MM.1S (cell line): ENCODE data around the gene ATXN1.

Experiments used
- DNase-seq: peaks from one replicate; pipeline ENCODE4 v3.0.0-alpha.2; 2015
- H2AFZ ChIP-seq: fragments of 300-600 bp; sonication (generic); 2 replicates; pipeline ENCODE4 v1.6.0; 2016; ENCODE audit warnings: antibody characterized with exemption, low read length
- H3F3A ChIP-seq: fragments of 300-600 bp; sonication (generic); 2 replicates; pipeline ENCODE4 v1.6.1; 2016; ENCODE audit warnings: mild to moderate bottlenecking, antibody characterized with exemption, low read length, moderate library complexity, mixed read lengths; ENCODE audit not compliant: insufficient read depth
- H3K27ac ChIP-seq: fragments of 300-600 bp; sonication (generic); 2 replicates; pipeline ENCODE4 v1.5.1; 2016; ENCODE audit warnings: mild to moderate bottlenecking, low read length
- H3K27me3 ChIP-seq: fragments of 300-600 bp; sonication (generic); replicated peaks from 2 replicates; pipeline ENCODE4 v1.6.0; 2016; ENCODE audit warnings: low read length; ENCODE audit not compliant: insufficient read depth
- H3K36me3 ChIP-seq: fragments of 300-600 bp; sonication (generic); replicated peaks from 2 replicates; pipeline ENCODE4 v1.6.1; 2016; ENCODE audit warnings: mild to moderate bottlenecking, low read length, mixed read lengths; ENCODE audit not compliant: insufficient read depth
- H3K4me1 ChIP-seq: fragments of 300-600 bp; sonication (generic); 2 replicates; pipeline ENCODE4 v1.6.1; 2016; ENCODE audit warnings: low read length, mixed read lengths
- H3K4me2 ChIP-seq: fragments of 300-600 bp; sonication (generic); 2 replicates; pipeline ENCODE4 v1.6.0; 2016; ENCODE audit warnings: low read depth, low read length
- H3K4me3 ChIP-seq: fragments of 300-600 bp; sonication (generic); 2 replicates; pipeline ENCODE4 v1.5.1; 2016; ENCODE audit warnings: low read length, mixed read lengths
- H3K79me2 ChIP-seq: fragments of 300-600 bp; sonication (generic); 2 replicates; pipeline ENCODE4 v1.6.1; 2016; ENCODE audit warnings: mixed run types, low read length, mixed read lengths
- H3K9ac ChIP-seq: fragments of 300-600 bp; sonication (generic); 2 replicates; pipeline ENCODE4 v1.6.1; 2016; ENCODE audit warnings: low read length, mixed read lengths
- H3K9me2 ChIP-seq: fragments of 300-600 bp; sonication (generic); replicated peaks from 2 replicates; pipeline ENCODE4 v1.6.1; 2016; ENCODE audit warnings: mild to moderate bottlenecking, low read length, mixed read lengths; ENCODE audit not compliant: insufficient read depth
- H3K9me3 ChIP-seq: fragments of 300-600 bp; sonication (generic); replicated peaks from 2 replicates; pipeline ENCODE4 v1.6.1; 2016; ENCODE audit warnings: mild to moderate bottlenecking, low read length, mixed read lengths; ENCODE audit not compliant: insufficient read depth
- H4K20me1 ChIP-seq: fragments of 300-600 bp; sonication (generic); 2 replicates; pipeline ENCODE4 v1.6.1; 2016; ENCODE audit warnings: mild to moderate bottlenecking, low read length, moderate library complexity, mixed read lengths; ENCODE audit not compliant: insufficient read depth
- CTCF ChIP-seq: fragments of 300-600 bp; sonication (generic); IDR thresholded peaks from 2 replicates; pipeline ENCODE4 v1.5.1; 2016; ENCODE audit warnings: antibody characterized with exemption, low read length, mixed read lengths
- EZH2 ChIP-seq: fragments of 300-600 bp; sonication (generic); optimal IDR thresholded peaks from 2 replicates; pipeline ENCODE3; 2017; ENCODE audit warnings: low read depth, mild to moderate bottlenecking, antibody characterized with exemption, low read length, mixed read lengths
- EZH2phosphoT487 ChIP-seq: fragments of 300-600 bp; sonication (generic); IDR thresholded peaks from 2 replicates; pipeline ENCODE4 v1.6.1; 2018; ENCODE audit warnings: antibody characterized with exemption, low read length

ATXN1 gene

GRCh38 chr6:16324184-16324583 is 437.1 kb downstream of the ATXN1 start:
- Histone ChIP-seq H3K4me2 (no peak overlapping the region), H3K27ac (no peak overlapping the region; the same call in 1 of the 2 replicates), H3F3A (peaks cover 29% of the 10 kb centered on the region), H3K79me2 (peaks cover 5% of the 10 kb centered on the region; the same call in 1 of the 2 replicates), H3K4me3 (no peak overlapping the region), H3K9me3 (no peaks in the 10 kb centered on the region), H3K36me3 (no peaks in the 10 kb centered on the region), H4K20me1 (no peaks in the 10 kb centered on the region), H2AFZ (no peak overlapping the region), H3K9ac (no peak overlapping the region), H3K9me2 (no peaks in the 10 kb centered on the region), H3K4me1 (peaks cover 42% of the 10 kb centered on the region), H3K27me3 (no peaks in the 10 kb centered on the region)
- TF ChIP-seq EZH2phosphoT487, result no peak
- TF ChIP-seq CTCF, result no peak
- TF ChIP-seq EZH2, result no peak
- DNase-seq, result no peak

- Histone ChIP-seq H3K9me3 (no peaks in the 10 kb centered on the region), H3F3A (peaks cover 32% of the 10 kb centered on the region), H3K9me2 (no peaks in the 10 kb centered on the region), H3K4me1 (peaks cover 44% of the 10 kb centered on the region), H2AFZ (no peak overlapping the region), H3K27me3 (no peaks in the 10 kb centered on the region), H3K4me2 (peak overlapping the region; percentile 57), H3K4me3 (no peak overlapping the region), H3K36me3 (no peaks in the 10 kb centered on the region), H4K20me1 (no peaks in the 10 kb centered on the region), H3K27ac (peak overlapping the region; percentile 90), H3K79me2 (peaks cover 5% of the 10 kb centered on the region; the same call in 1 of the 2 replicates), H3K9ac (peak overlapping the region; percentile 59)
- TF ChIP-seq CTCF, result 0 out of 2 replicates have a peak, but pooled peaks have one; percentile 9
- TF ChIP-seq EZH2, result no peak
- DNase-seq, result peak; percentile 94
Observed at GRCh38 chr6:16322666-16323312, 438.5 kb downstream of the ATXN1 start.

- peaks cover 32% of the 10 kb centered on the region for H3F3A ChIP-seq
- H2AFZ ChIP-seq, result no peak overlapping the region
- no peak overlapping the region for H3K4me3 ChIP-seq
- DNase-seq, result no peak
- no peak overlapping the region for H3K4me2 ChIP-seq
- no peak overlapping the region; the same call in 1 of the 2 replicates for H3K9ac ChIP-seq
- H3K4me1 ChIP-seq, result peaks cover 47% of the 10 kb centered on the region
- no peaks in the 10 kb centered on the region for H3K36me3 ChIP-seq
- H3K79me2 ChIP-seq, result peaks cover 5% of the 10 kb centered on the region; the same call in 1 of the 2 replicates
- H3K9me3 ChIP-seq, result no peaks in the 10 kb centered on the region
- H3K27me3 ChIP-seq, result no peaks in the 10 kb centered on the region
- H3K9me2 ChIP-seq, result no peaks in the 10 kb centered on the region
- H3K27ac ChIP-seq, result peak overlapping the region; percentile 90; the same call in 1 of the 2 replicates
- H4K20me1 ChIP-seq, result no peaks in the 10 kb centered on the region
- no peak for TF ChIP-seq CTCF
- no peak for TF ChIP-seq EZH2phosphoT487
- TF ChIP-seq EZH2, result no peak
Observed at GRCh38 chr6:16321826-16322225, 439.4 kb downstream of the ATXN1 start.
